Measurements from ENCODE around the gene GUCY2D. TPM values are rescaled to one million over a fixed set of nuclear protein-coding genes. Genes with fewer than 3 reads are reported as not detected.

GUCY2D gene
- total RNA-seq, 1 donor from 2014 or later: not detected

GRCh38 chr17:8002721-8003593 is 542 bp downstream of the GUCY2D start:
- no peak for DNase-seq (ENCODE audit: extremely low spot score in 2 of 2)
- Histone ChIP-seq H3K4me3 (peak overlapping the region; percentile 13 to 31), H3K27me3 (peaks cover 10% of the 10 kb centered on the region)

GRCh38 chr17:8003594-8004181 is 1.3 kb downstream of the GUCY2D start:
- H3K27me3 ChIP-seq: peaks cover 10% of the 10 kb centered on the region
- TF ChIP-seq POLR2A (IDR thresholded peaks at IDR 0.05) (no peak), POLR2AphosphoS5 (IDR thresholded peaks at IDR 0.05; ENCODE audit: insufficient read depth in 1 of 2, low read depth in 1 of 2) (no peak)
- TF ChIP-seq, protein P1, sequence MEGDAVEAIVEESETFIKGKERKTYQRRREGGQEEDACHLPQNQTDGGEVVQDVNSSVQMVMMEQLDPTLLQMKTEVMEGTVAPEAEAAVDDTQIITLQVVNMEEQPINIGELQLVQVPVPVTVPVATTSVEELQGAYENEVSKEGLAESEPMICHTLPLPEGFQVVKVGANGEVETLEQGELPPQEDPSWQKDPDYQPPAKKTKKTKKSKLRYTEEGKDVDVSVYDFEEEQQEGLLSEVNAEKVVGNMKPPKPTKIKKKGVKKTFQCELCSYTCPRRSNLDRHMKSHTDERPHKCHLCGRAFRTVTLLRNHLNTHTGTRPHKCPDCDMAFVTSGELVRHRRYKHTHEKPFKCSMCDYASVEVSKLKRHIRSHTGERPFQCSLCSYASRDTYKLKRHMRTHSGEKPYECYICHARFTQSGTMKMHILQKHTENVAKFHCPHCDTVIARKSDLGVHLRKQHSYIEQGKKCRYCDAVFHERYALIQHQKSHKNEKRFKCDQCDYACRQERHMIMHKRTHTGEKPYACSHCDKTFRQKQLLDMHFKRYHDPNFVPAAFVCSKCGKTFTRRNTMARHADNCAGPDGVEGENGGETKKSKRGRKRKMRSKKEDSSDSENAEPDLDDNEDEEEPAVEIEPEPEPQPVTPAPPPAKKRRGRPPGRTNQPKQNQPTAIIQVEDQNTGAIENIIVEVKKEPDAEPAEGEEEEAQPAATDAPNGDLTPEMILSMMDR (IDR thresholded peaks at IDR 0.05): no peak

More at GRCh38 chr17:8002721-8003593, 542 bp downstream of the GUCY2D start:
- TF ChIP-seq, protein P1 (IDR thresholded peaks at IDR 0.05): no peak
- TF ChIP-seq POLR2AphosphoS5 (IDR thresholded peaks at IDR 0.05; ENCODE audit: insufficient read depth in 1 of 2, low read depth in 1 of 2) (no peak), POLR2A (IDR thresholded peaks at IDR 0.05) (no peak)
- Histone ChIP-seq H3K27ac (no peak overlapping the region), H3K9me3 (no peaks in the 10 kb centered on the region), H3K36me3 (no peaks in the 10 kb centered on the region), H3K4me1 (peaks cover 14% of the 10 kb centered on the region)
- intact Hi-C loops (cut with DNase I): no loop called here

DNA sequence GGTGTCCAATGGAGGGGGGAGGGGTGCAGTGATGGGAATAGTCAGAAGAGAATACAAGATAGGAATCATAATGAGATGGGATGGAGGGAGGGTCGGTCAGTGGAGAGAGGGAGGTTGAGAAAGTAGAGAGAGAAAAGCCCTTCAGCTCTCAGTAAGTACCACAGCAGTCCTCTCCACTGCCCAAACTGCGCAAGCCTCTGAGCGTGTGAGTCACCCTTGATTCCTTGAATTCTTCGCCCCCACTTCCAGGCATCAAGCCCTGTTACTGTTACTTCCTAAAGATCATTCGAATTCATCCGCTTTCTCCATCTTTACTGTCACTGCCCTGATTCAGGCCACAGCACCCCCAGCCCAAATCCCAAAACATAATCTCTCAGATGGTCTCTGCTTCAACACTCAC is 2.5 kb downstream of the GUCY2D start:
- Histone ChIP-seq H3K27ac (no peak overlapping the region), H3K4me1 (peaks cover 14% of the 10 kb centered on the region), H3K4me3 (no peak overlapping the region), H3K9me3 (no peaks in the 10 kb centered on the region), H3K27me3 (peaks cover 10% of the 10 kb centered on the region), H3K36me3 (no peaks in the 10 kb centered on the region)
- DNase-seq (ENCODE audit: extremely low spot score in 2 of 2): no peak
- intact Hi-C loops (cut with DNase I): no loop called here
- no peak for TF ChIP-seq POLR2A (IDR thresholded peaks at IDR 0.05)
- TF ChIP-seq, protein P1 (IDR thresholded peaks at IDR 0.05): no peak
- TF ChIP-seq POLR2AphosphoS5 (IDR thresholded peaks at IDR 0.05; ENCODE audit: insufficient read depth in 1 of 2, low read depth in 1 of 2): no peak

More at GRCh38 chr17:8003594-8004181, 1.3 kb downstream of the GUCY2D start:
- DNase-seq (ENCODE audit: extremely low spot score in 2 of 2): no peak
- peak overlapping the region in 1 of 2 donors; percentile 31 for H3K4me3 ChIP-seq
- no peak overlapping the region for H3K27ac ChIP-seq
- no peaks in the 10 kb centered on the region for H3K9me3 ChIP-seq
- peaks cover 14% of the 10 kb centered on the region for H3K4me1 ChIP-seq
- no peaks in the 10 kb centered on the region for H3K36me3 ChIP-seq
- intact Hi-C loops (cut with DNase I): no loop called here

DNA sequence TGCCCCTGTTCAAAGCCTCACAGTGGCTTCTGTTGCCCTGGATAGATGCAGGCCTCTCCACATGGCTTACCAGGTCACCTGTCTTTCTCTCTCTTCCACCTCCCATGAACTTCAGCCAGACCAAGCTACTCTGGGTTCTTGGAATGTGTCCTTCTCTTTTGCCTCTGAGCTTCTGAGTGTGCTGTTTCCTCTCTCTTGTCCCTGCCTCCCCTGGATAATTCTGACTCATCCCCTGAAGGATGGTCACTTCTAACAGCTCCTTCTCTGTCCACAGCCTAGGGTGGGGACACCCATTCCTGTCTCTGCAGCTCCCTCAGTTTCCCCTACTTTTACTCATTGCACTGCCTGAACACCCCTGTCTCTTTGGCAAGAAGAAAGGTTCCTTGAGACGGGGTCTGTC is 2.9 kb downstream of the GUCY2D start:
- no peaks in the 10 kb centered on the region for H3K9me3 ChIP-seq
- intact Hi-C loops (cut with DNase I): no loop called here
- TF ChIP-seq, protein P1 (IDR thresholded peaks at IDR 0.05): no peak
- DNase-seq (ENCODE audit: extremely low spot score in 2 of 2): no peak
- no peaks in the 10 kb centered on the region for H3K36me3 ChIP-seq
- no peak overlapping the region for H3K4me3 ChIP-seq
- no peak overlapping the region for H3K27ac ChIP-seq
- H3K27me3 ChIP-seq: peaks cover 10% of the 10 kb centered on the region
- peaks cover 14% of the 10 kb centered on the region for H3K4me1 ChIP-seq
